Measurements from ENCODE around the gene RBMS1.

DNA sequence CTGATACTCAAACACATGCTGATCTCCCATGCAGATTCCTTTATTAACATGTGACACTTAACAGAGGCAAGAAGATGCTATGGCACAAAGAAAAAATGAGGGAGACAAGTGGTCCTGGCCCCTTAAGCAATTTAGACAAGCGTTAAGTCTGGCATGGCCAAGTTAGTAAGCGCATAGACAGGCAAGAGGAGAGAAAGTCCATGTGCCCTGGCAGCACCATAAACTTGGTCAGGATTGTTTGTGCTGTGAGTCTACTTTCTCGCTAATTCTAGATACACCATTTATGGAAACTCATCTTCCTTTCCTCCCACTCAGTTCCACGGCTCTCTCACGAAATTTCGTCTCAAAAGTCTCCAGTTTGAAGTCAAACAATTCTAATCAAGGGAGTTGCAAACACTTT, 138.9 kb downstream of the RBMS1 start:
- TF ChIP-seq, protein P1, sequence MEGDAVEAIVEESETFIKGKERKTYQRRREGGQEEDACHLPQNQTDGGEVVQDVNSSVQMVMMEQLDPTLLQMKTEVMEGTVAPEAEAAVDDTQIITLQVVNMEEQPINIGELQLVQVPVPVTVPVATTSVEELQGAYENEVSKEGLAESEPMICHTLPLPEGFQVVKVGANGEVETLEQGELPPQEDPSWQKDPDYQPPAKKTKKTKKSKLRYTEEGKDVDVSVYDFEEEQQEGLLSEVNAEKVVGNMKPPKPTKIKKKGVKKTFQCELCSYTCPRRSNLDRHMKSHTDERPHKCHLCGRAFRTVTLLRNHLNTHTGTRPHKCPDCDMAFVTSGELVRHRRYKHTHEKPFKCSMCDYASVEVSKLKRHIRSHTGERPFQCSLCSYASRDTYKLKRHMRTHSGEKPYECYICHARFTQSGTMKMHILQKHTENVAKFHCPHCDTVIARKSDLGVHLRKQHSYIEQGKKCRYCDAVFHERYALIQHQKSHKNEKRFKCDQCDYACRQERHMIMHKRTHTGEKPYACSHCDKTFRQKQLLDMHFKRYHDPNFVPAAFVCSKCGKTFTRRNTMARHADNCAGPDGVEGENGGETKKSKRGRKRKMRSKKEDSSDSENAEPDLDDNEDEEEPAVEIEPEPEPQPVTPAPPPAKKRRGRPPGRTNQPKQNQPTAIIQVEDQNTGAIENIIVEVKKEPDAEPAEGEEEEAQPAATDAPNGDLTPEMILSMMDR (conservative IDR thresholded peaks at IDR 0.05 in 1 of 2, IDR thresholded peaks at IDR 0.05 in 1 of 2; ENCODE audit: extremely low read depth in 1 of 2, insufficient read depth in 1 of 2, low read depth in 1 of 2, low read length in 2 of 2), result no peak
- no peak for TF ChIP-seq EZH2 (IDR thresholded peaks at IDR 0.05; ENCODE audit: borderline replicate concordance, low read length)
